ENCODE results near the gene TAPBP.

Gene TAPBP

DNA sequence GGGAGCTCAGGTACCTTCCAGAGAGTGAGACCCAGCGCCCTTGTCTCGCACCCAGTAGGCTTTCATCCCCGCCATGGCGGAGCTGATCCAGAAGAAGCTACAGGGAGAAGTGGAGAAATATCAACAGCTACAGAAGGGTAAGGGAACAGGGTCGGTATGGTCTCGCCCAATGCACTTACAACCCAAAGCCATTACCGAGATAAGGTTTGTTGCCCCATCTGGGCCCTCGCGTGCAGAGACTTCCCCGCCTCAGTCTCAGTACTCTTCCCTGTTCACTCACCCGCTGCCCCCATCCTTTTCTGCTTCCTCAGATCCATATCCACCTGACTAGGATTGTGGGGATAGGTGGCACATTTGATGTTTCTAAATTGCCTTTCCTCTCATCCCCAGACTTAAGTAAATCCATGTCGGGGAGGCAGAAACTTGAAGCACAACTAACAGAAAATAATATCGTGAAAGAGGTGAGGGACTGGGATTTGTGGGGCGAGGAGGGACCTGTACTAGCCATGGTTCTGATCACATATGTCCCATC, 24.0 kb downstream of the TAPBP start:
- Histone ChIP-seq H4K8ac (ENCODE audit: low read depth, low read length) (no peak overlapping the region), H2BK15ac (ENCODE audit: low read length) (no peak overlapping the region), H3K4ac (ENCODE audit: low read length) (no peak overlapping the region), H3K23ac (ENCODE audit: low read depth, low read length, poor library complexity) (no peak overlapping the region), H2AFZ (ENCODE audit: low read length) (peak overlapping the region; percentile 97), H3K4me3 (ENCODE audit: low read length in 2 of 2) (peak overlapping the region; percentile 83 to 84), H3K14ac (ENCODE audit: low read length) (no peak overlapping the region), H3K9me3 (replicated peaks in 1 of 2; ENCODE audit: control insufficient read depth in 2 of 2, insufficient read depth in 1 of 2, low read depth in 1 of 2, low read length in 2 of 2) (no peaks in the 10 kb centered on the region), H4K91ac (ENCODE audit: low read depth, low read length, poor library complexity) (no peak overlapping the region), H3K27ac (replicated peaks; ENCODE audit: low read length) (no peak overlapping the region), H3K4me2 (ENCODE audit: insufficient read depth, low read length, poor library complexity, severe bottlenecking) (peak overlapping the region; percentile 95), H3K36me3 (replicated peaks in 1 of 2; ENCODE audit: control insufficient read depth in 2 of 2, insufficient read depth in 2 of 2, low read length in 2 of 2) (peaks cover 29 to 72% of the 10 kb centered on the region in 2 donors), H2BK120ac (ENCODE audit: low read depth, low read length) (peak overlapping the region; percentile 9), H2BK5ac (ENCODE audit: low read length) (no peak overlapping the region), H2AK5ac (ENCODE audit: low read depth, low read length) (peak overlapping the region; percentile 82), H2BK12ac (ENCODE audit: low read length) (no peak overlapping the region), H3K4me1 (ENCODE audit: control insufficient read depth in 2 of 2, insufficient read depth in 1 of 2, low read depth in 1 of 2, low read length in 2 of 2) (peaks cover 9 to 13% of the 10 kb centered on the region in 2 donors), H3K9ac (ENCODE audit: low read depth, low read length, poor library complexity) (peak overlapping the region; percentile 89), H3K27me3 (ENCODE audit: control insufficient read depth in 3 of 3, insufficient read depth in 3 of 3, low read depth in 1 of 3, low read length in 3 of 3) (no peaks in the 10 kb centered on the region), H3K18ac (ENCODE audit: low read length) (no peak overlapping the region), H3K79me1 (ENCODE audit: low read depth, low read length) (peaks cover 5% of the 10 kb centered on the region)
- no CpG with 5 or more reads among the region's 14 CpGs for WGBS, 2 donors (ENCODE audit: extremely low coverage in 2 of 2, insufficient read length in 2 of 2, insufficient replicate concordance in 1 of 2)
- DNase-seq (ENCODE audit: low spot score), result no peak

DNA sequence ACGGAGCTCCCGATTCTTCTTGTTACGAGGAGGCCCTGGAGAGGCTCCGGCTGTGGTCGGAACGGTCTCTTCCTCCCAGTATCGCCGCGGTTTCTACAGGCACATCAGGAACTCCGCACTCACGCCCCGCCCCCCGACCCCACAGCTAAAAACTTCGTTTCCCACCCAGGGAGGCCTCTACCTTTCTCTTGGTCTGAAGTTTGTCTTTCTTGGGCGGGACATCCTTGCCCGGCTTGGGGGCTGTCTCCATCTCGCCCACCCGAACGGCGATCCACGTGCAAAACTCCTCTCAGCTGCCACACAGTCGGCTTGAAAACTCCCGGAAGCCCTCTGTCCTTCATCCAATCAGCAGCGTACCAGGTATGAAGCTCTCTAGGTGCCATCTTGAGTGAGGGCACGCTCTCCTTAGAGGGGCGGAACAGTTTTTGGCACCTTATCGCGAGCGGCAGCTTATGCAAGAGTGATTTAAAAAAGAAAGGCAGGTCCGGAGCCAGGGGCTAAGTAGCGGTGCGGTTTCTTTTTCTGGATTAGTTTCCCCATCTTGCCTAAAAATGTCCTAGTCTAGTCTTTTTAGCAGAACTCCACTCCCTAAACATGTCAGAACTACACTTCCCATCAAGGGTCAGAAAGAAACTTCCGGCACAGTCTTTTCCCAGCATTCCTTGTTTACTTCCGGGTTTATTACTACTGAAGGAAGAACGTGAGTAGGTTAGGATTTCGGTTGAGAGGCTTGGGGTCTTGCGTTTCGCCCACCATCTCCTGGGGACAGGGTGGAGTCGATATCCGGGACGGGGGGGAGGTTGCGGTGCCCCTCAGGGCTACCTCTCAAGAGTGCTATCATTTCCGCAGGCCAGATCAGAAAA, 24.7 kb downstream of the TAPBP start, which contains the start of the genes PFDN6 and WDR46:
Gene PFDN6 (plus strand): TSS at position 681 of the 863 bp plus-strand sequence. CDS start 256 bp downstream, outside the sequence.
Gene WDR46 (minus strand): TSS at position 319 of the 863 bp plus-strand sequence. CDS start 69 bp downstream, at position 250.
- peak within 1 kb of the TSS; percentile 83 to 84 for H3K4me3 ChIP-seq (ENCODE audit: low read length in 2 of 2)
- H3K27me3 ChIP-seq (ENCODE audit: control insufficient read depth in 3 of 3, insufficient read depth in 3 of 3, low read depth in 1 of 3, low read length in 3 of 3), result no peaks in the 10 kb centered on the region
- H2BK15ac ChIP-seq (ENCODE audit: low read length), result no peak within 1 kb of the TSS
- no peak within 1 kb of the TSS for H3K18ac ChIP-seq (ENCODE audit: low read length)
- peak; percentile 78 for DNase-seq (ENCODE audit: low spot score)
- no peak within 1 kb of the TSS for H4K8ac ChIP-seq (ENCODE audit: low read depth, low read length)
- H3K27ac ChIP-seq (replicated peaks; ENCODE audit: low read length), result no peak within 1 kb of the TSS
- H2AFZ ChIP-seq (ENCODE audit: low read length), result peak within 1 kb of the TSS; percentile 97
- peak within 1 kb of the TSS; percentile 89 for H3K9ac ChIP-seq (ENCODE audit: low read depth, low read length, poor library complexity)
- WGBS, 2 donors (ENCODE audit: extremely low coverage in 2 of 2, insufficient read length in 2 of 2, insufficient replicate concordance in 1 of 2), result no CpG with 5 or more reads among the region's 43 CpGs
- peak within 1 kb of the TSS; percentile 95 for H3K4me2 ChIP-seq (ENCODE audit: insufficient read depth, low read length, poor library complexity, severe bottlenecking)
- peaks cover 27 to 72% of the 10 kb centered on the region in 2 donors for H3K36me3 ChIP-seq (replicated peaks in 1 of 2; ENCODE audit: control insufficient read depth in 2 of 2, insufficient read depth in 2 of 2, low read length in 2 of 2)
- no peak within 1 kb of the TSS for H4K91ac ChIP-seq (ENCODE audit: low read depth, low read length, poor library complexity)
- H2BK12ac ChIP-seq (ENCODE audit: low read length), result no peak within 1 kb of the TSS
- peak within 1 kb of the TSS; percentile 82 for H2AK5ac ChIP-seq (ENCODE audit: low read depth, low read length)
- H3K4me1 ChIP-seq (ENCODE audit: control insufficient read depth in 2 of 2, insufficient read depth in 1 of 2, low read depth in 1 of 2, low read length in 2 of 2), result peaks cover 9 to 13% of the 10 kb centered on the region in 2 donors
- no peak within 1 kb of the TSS for H2BK5ac ChIP-seq (ENCODE audit: low read length)
- H3K79me1 ChIP-seq (ENCODE audit: low read depth, low read length), result peaks cover 5% of the 10 kb centered on the region
- H3K14ac ChIP-seq (ENCODE audit: low read length), result no peak within 1 kb of the TSS
- peak within 1 kb of the TSS; percentile 9 for H2BK120ac ChIP-seq (ENCODE audit: low read depth, low read length)
- no peak within 1 kb of the TSS for H3K4ac ChIP-seq (ENCODE audit: low read length)
- H3K23ac ChIP-seq (ENCODE audit: low read depth, low read length, poor library complexity), result peak within 1 kb of the TSS; percentile 34
- no peaks in the 10 kb centered on the region for H3K9me3 ChIP-seq (replicated peaks in 1 of 2; ENCODE audit: control insufficient read depth in 2 of 2, insufficient read depth in 1 of 2, low read depth in 1 of 2, low read length in 2 of 2)

DNA sequence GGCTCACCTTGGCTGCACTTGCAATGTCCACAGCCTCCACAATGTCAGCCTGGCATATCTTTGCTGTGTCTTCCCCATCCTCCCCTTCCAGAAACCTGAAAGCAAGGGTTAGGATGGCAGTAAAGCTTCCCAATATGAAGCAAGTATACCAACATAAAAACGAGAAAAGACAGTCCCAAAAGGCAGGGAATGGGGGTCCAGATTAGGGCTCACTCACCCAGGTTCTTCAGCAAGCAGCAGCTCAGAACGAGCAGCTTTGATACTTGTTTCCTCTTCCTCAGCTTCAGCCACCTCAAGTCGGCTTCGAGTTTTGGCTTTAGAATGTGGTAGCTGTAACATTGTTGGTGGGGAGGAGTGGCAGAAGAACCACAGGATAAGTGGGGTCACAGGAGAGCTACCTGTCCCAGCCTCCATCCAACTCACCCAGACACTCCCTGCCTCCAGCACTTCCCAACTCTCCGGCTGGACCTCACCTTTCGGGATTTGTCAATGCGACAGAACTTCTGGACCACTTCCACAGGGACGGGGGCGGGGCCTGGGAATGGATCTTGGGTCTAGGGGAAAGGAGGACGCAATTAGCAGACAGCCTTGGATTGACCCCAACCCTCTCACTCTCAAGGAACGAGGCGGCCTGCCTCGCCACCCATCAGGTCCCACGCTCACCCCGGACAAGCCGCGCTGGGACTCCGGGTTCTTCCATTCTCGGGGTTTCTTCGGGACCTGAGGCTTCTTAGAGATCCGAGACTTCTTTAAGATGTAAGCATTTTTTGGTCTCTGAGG, 25.5 kb downstream of the TAPBP start:
- Histone ChIP-seq H3K79me1 (ENCODE audit: low read depth, low read length) (peaks cover 5% of the 10 kb centered on the region), H3K36me3 (replicated peaks in 1 of 2; ENCODE audit: control insufficient read depth in 2 of 2, insufficient read depth in 2 of 2, low read length in 2 of 2) (peaks cover 28 to 70% of the 10 kb centered on the region in 2 donors), H4K8ac (ENCODE audit: low read depth, low read length) (no peak overlapping the region), H2BK15ac (ENCODE audit: low read length) (no peak overlapping the region), H2BK12ac (ENCODE audit: low read length) (no peak overlapping the region), H3K9ac (ENCODE audit: low read depth, low read length, poor library complexity) (peak overlapping the region; percentile 75), H3K27me3 (ENCODE audit: control insufficient read depth in 3 of 3, insufficient read depth in 3 of 3, low read depth in 1 of 3, low read length in 3 of 3) (no peaks in the 10 kb centered on the region), H3K4me1 (ENCODE audit: control insufficient read depth in 2 of 2, insufficient read depth in 1 of 2, low read depth in 1 of 2, low read length in 2 of 2) (peaks cover 9 to 13% of the 10 kb centered on the region in 2 donors), H2AFZ (ENCODE audit: low read length) (peak overlapping the region; percentile 97), H2BK120ac (ENCODE audit: low read depth, low read length) (no peak overlapping the region), H3K27ac (replicated peaks; ENCODE audit: low read length) (no peak overlapping the region), H2BK5ac (ENCODE audit: low read length) (no peak overlapping the region), H3K4me3 (ENCODE audit: low read length in 2 of 2) (peak overlapping the region; percentile 83 to 84), H2AK5ac (ENCODE audit: low read depth, low read length) (peak overlapping the region; percentile 2), H3K4ac (ENCODE audit: low read length) (no peak overlapping the region), H4K91ac (ENCODE audit: low read depth, low read length, poor library complexity) (no peak overlapping the region), H3K14ac (ENCODE audit: low read length) (no peak overlapping the region), H3K23ac (ENCODE audit: low read depth, low read length, poor library complexity) (no peak overlapping the region), H3K4me2 (ENCODE audit: insufficient read depth, low read length, poor library complexity, severe bottlenecking) (peak overlapping the region; percentile 95), H3K9me3 (replicated peaks in 1 of 2; ENCODE audit: control insufficient read depth in 2 of 2, insufficient read depth in 1 of 2, low read depth in 1 of 2, low read length in 2 of 2) (no peaks in the 10 kb centered on the region), H3K18ac (ENCODE audit: low read length) (no peak overlapping the region)
- WGBS, 2 donors (ENCODE audit: extremely low coverage in 2 of 2, insufficient read length in 2 of 2, insufficient replicate concordance in 1 of 2), result no CpG with 5 or more reads among the region's 21 CpGs
- DNase-seq (ENCODE audit: low spot score), result no peak

All from neuronal stem cell (in vitro differentiated cells).